ENCODE data around the gene TTLL4.

The TTLL4 gene

GRCh38 chr2:218718058-218718457 is 7.4 kb downstream of the TTLL4 start:
- DNase-seq: no peak

DNA sequence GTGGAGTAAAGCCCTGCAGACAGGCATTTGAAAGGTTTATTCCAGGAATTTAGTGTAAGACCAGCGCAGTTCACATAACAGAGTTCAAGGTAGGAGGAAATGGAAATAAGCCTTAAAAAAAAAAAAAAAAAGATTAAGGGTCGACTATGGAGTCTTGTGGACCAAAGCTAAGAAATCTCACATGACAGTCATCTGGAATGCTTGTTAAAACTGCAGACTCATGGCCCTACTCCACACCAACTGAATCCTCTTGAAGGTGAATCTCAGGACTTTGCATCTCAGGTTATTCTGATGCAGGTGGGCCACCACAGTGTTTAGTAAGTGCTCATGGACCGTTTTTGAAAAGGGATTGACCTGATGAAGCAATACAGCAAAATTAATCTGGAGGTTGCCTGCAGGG is 8.8 kb downstream of the TTLL4 start:
- DNase-seq: no peak

DNA sequence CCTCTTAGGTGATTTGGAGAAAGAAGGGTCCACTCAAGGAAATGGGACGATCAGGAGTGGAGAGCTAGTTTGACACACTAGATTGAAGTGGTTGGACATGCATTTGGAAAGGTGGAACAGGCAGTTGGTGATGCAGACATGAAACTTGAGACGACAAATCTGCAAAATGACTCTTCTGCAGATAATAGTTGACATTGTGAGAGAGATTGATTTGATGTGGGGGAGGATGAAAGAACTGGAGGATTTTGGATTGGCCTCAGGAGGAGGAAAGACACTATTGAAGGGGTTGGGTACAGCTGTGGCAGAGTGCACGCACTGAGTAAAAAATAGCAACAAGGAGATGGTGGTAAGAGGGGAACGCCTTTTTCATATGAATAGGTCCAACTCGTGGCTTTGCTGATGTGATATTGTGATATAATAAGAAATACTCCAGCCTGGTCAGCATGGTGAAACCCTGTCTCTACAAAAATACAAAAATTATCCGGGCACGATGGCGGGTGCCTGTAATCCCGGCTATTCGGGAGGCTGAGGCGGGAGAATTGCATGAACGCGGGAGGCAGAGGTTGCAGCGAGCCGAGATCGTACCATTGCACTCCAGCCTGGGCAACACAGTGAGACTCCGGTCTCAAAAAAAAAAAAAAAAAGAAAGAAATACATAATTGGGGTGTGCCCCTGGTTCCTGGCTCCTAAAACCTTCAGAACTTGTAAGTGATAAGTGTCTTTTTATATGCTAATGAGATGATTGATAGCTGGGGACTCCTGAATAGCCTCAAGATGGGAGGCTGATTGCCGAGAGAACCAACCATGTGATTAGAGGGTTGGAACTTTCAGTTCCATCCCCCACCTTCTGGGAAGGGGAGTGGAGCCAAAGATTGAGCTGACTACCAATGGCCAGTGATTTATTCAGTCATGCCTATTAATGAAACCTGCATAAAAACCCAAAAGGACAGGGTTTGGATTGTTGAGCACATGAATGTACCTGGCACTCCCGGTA is 9.7 kb downstream of the TTLL4 start:
- DNase-seq: no peak

DNA sequence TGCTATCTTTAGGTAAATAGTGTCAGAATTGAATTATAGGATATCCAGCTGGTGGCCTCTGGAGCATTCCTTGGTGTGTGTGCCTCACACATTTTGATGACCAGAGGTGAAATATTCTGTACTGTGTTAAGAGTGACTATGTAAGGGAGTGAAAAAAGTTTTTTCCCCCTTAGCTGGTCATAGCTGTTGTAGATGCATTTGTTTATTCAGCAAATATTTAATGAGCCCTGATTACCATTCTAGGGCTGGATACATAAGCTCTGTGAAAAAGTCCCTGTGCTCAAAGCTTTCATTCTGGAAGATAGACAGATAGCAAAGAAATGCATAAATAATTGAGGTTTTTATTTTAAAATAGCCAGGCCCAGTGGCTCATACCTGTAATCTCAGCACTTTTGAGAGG is 10.9 kb downstream of the TTLL4 start:
- no peak for DNase-seq

DNA sequence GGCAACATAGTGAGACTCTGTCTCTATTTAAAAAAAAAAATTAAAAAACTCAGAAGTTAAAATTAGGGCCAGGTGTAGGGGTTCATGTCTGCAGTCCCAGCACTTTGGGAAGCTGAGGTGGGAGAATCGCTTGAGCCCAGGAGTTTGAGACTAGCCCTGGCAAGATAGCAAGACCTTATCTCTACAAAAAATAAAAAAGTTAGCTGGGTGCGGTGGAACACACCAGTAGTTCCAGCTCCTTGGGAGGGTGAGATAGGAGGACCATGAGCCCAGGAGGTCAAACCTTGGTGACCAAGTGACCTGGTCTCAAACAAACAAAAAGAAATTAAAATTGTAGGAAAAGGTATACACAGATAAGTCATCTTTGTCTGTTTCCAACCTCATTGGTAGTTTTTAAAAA is 11.3 kb downstream of the TTLL4 start:
- DNase-seq: no peak

GRCh38 chr2:218722419-218722818 is 11.8 kb downstream of the TTLL4 start:
- no peak for DNase-seq

GRCh38 chr2:218722876-218723785 is 12.5 kb downstream of the TTLL4 start:
- no peak for DNase-seq

DNA sequence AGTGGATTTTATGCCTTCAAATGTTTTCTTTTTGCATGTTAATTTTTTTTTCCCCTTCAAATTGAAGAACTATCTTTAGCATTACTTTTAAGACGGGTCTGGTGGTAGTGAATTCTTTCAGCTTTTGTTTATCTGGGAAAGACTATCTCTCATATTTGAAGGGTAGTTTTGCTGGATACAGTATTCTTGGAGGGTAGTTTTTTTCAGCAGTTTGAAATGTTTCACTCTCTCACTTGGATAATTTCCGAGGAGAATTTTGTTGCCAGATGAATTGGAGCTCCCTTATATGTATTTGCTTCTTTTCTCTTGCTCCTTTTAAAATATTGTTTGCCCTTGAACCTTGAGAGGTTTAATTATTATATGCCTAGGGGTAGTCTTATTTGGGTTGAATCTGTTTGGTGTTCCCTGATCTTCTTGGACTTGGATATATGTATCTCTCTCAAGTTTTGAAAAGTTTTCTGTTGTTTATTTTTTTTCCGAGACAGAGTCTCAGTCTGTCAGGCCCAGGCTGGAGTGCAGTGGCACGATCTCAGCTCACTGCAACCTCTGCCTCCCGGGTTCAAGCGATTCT is 15.5 kb downstream of the TTLL4 start:
- no peak for DNase-seq

- peak; percentile 24 for DNase-seq
Observed at GRCh38 chr2:218727502-218728165, 17.0 kb downstream of the TTLL4 start.

- no peak for DNase-seq
Observed at GRCh38 chr2:218729640-218730039, 19.0 kb downstream of the TTLL4 start.

DNA sequence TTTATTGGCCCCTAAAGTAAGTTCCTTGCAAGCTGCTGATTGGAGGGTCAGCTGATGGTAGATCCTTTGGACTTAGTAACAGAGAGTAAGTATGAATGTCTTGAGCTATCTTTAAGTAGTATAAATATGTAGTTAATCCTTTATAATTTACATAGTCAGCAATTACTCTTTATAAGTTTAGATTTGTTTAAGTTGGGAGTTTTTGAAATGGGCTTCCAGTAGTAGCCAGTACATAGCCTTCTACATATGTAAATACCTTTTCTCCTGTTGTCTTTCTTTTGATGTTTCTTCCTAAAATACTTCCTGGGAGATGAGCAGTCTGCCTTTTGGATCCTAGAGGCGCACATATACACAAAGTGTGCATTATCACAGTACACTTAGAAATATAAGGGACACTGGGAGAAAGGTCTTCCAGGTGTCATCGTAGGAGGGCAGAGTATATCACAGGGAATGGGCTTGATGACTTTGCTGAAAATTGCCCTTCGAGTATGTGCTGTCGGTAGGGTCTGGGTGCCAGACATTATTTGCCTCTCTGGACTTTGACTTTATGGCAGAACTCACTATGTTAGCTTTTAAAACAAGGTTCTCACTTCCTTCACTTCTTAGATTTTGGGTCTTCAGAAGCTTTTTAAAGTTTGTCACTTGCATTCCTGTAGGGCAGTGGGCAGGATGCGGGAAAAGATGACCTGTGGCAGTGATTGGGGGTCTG is 21.6 kb downstream of the TTLL4 start:
- DNase-seq: no peak

- peak; percentile 36 for DNase-seq
Observed at GRCh38 chr2:218732761-218733158, 22.1 kb downstream of the TTLL4 start.

GRCh38 chr2:218733171-218734021 is 22.8 kb downstream of the TTLL4 start:
- DNase-seq: peak; percentile 49

DNA sequence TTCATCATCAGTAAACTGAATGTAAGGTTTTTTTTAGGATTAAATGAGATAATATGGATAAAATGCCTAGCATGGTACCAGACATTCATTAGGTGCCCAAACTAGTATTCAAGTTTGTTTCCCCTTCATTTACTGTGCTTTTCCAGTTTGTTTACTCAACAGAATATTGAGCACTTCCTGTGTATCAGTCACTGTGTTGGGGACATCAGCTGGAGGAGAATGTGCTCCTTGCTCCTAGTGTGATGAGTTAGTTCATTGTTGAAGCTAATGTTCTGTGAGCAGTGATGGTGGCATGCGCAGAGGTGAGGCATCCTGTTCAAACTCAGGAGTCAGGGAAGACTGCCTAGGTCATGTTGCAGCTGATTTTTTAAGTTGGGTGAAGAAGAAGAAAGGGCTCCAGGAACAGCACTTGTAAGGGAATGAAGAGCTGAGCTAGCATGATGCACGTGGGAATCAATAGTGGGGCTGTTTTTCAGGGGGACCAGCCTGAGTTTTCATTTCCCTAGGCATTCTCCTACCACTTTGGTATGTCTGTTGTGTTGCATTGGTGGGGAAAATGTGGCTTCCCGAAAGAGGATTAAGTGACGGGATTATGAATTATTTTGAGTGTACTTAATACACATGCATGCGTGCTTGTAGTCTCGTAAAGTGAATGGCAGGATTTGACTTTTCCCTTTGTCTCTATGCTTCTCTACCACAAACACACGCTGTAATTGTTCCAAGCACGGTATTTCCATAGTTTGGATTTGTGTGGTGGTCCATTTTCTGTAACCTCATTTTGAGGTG is 23.7 kb downstream of the TTLL4 start:
- DNase-seq: no peak

- no peak for DNase-seq
Observed at GRCh38 chr2:218736531-218736930, 25.9 kb downstream of the TTLL4 start.

GRCh38 chr2:218743068-218743467 is 32.4 kb downstream of the TTLL4 start:
- no peak for DNase-seq

GRCh38 chr2:218744615-218745014 is 34.0 kb downstream of the TTLL4 start:
- DNase-seq: no peak

GRCh38 chr2:218745160-218745558 is 34.5 kb downstream of the TTLL4 start:
- no peak for DNase-seq

DNA sequence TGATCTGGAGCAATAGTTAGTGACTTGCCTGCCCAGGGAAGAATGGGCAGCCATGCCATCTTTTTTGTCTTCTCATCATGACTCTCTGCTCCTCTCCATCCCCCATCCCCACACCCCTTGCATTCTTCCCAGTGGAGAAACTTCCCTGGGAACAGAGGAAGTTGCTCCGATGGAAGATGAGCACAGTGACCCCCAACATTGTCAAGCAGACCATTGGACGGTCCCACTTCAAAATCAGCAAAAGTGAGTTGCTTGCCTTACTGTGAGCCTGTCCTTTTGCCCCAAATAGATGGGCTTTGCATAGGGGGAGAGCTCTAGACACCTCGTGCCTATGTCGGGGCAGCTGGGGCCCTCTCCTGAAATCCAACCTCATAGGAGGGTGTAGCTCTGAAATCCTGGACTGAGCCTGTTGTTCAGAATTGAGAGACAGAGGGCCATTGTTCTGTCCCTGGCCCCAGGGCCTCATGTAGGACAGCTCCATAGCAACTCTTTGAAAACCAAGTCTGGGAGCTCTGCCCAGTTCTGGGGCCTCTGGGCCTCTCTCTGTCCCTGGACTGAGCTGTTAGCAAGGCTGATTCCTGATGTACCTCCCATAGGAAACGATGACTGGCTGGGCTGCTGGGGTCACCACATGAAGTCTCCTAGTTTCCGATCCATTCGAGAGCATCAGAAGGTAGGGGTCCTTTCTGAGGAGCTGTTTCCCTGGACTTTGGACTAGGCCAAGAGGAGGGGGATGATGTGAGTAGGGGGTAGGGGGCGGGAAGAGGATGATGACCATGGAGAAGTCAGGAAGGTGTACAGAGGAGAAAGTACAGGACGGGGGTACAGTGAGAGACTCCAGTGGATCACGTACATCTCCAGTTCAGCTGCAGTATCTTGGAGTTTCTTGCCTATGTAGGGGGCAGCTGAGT is 35.2 kb downstream of the TTLL4 start:
- DNase-seq: no peak
